Fibroblast of lung (primary cell): Measurements from ENCODE around the gene ZNF76.

Experiments
- EZH2 ChIP-seq: IDR thresholded peaks from 2 replicates; pipeline ENCODE4 v1.5.1; 2012; ENCODE audit warnings: low read length, control low read depth, mild to moderate bottlenecking; ENCODE audit errors: missing control alignments
- TF ChIP-seq, protein P1 (sequence below), 2 donors: IDR thresholded peaks in 1 of 2; conservative IDR thresholded peaks in 1 of 2; 1 replicate in 1 of 2; 2 replicates in 1 of 2; pipeline ENCODE4 v1.5.1; 2011 to 2012; ENCODE audit warnings: low read length in 2 of 2, control low read depth in 1 of 2, inconsistent platforms in 1 of 2, low read depth in 1 of 2, mild to moderate bottlenecking in 1 of 2

DNA sequence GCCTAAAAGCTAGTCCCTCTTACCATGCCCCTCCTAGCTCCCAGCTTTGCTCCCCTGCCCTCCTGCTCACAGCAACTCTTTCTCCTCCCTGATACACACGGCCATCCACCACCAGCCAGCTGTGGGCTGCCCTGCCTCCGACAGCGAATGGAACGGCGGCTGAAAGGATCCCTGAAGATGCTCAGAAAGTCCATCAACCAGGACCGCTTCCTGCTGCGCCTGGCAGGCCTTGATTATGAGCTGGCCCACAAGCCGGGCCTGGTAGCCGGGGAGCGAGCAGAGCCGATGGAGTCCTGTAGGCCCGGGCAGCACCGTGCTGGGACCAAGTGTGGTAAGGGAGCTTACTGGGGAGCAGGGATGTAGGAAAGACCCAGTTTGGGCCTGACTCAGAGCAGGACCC, 16.6 kb upstream of the ZNF76 start:
- TF ChIP-seq, protein P1, sequence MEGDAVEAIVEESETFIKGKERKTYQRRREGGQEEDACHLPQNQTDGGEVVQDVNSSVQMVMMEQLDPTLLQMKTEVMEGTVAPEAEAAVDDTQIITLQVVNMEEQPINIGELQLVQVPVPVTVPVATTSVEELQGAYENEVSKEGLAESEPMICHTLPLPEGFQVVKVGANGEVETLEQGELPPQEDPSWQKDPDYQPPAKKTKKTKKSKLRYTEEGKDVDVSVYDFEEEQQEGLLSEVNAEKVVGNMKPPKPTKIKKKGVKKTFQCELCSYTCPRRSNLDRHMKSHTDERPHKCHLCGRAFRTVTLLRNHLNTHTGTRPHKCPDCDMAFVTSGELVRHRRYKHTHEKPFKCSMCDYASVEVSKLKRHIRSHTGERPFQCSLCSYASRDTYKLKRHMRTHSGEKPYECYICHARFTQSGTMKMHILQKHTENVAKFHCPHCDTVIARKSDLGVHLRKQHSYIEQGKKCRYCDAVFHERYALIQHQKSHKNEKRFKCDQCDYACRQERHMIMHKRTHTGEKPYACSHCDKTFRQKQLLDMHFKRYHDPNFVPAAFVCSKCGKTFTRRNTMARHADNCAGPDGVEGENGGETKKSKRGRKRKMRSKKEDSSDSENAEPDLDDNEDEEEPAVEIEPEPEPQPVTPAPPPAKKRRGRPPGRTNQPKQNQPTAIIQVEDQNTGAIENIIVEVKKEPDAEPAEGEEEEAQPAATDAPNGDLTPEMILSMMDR (conservative IDR thresholded peaks at IDR 0.05 in 1 of 2, IDR thresholded peaks at IDR 0.05 in 1 of 2; ENCODE audit: low read depth in 1 of 2, low read length in 2 of 2), result no peak
- TF ChIP-seq EZH2, result no peak
